ENCODE results near the gene SPDYE3.
"Not testable (repeated sequence)": the region's sequence is repeated elsewhere in the genome, so short reads cannot be mapped to it uniquely, and the experiment has no call there.

Gene SPDYE3

DNA sequence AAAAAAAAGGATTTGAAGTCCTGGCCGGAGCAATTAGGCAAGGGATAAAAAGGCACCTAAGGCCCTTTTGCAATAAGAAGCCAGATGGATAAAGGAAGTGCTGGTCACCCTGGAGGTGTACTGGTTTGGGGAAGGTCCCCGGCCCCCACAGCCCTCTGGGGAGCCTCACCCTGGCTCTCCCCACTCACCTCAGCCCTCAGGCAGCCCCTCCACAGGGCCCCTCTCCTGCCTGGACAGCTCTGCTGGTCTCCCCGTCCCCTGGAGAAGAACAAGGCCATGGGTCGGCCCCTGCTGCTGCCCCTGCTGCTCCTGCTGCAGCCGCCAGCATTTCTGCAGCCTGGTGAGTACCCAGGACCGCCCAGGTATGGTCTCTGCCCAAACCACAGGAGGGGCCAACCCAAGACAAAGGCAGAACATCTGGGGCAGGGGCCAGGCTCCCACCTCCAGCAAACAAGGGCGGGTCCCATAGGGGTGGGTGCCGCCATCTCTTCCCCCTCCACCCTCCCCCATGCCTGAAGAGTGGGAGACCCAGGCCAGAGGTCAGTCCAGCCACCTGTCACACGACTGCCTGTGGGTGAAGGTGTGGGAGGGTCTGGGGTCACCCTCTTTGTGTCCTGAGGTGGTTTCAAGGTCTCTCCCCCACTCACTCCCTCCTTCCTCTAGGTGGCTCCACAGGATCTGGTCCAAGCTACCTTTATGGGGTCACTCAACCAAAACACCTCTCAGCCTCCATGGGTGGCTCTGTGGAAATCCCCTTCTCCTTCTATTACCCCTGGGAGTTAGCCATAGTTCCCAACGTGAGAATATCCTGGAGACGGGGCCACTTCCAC, 50.7 kb downstream of the SPDYE3 start, which contains the start of gene PILRB:
Gene PILRB, plus strand, starts transcription at position 91 of the 830 bp plus-strand sequence. Its CDS starts 186 bp downstream, at position 277.
- TF ChIP-seq, protein P1, sequence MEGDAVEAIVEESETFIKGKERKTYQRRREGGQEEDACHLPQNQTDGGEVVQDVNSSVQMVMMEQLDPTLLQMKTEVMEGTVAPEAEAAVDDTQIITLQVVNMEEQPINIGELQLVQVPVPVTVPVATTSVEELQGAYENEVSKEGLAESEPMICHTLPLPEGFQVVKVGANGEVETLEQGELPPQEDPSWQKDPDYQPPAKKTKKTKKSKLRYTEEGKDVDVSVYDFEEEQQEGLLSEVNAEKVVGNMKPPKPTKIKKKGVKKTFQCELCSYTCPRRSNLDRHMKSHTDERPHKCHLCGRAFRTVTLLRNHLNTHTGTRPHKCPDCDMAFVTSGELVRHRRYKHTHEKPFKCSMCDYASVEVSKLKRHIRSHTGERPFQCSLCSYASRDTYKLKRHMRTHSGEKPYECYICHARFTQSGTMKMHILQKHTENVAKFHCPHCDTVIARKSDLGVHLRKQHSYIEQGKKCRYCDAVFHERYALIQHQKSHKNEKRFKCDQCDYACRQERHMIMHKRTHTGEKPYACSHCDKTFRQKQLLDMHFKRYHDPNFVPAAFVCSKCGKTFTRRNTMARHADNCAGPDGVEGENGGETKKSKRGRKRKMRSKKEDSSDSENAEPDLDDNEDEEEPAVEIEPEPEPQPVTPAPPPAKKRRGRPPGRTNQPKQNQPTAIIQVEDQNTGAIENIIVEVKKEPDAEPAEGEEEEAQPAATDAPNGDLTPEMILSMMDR (conservative IDR thresholded peaks at IDR 0.05; ENCODE audit: low read depth, low read length): peak; percentile 22
- no peak for DNase-seq (ENCODE audit: low read depth)
- no peak within 1 kb of the TSS for H3K4me3 ChIP-seq (ENCODE audit: low read depth, low read length)

DNA sequence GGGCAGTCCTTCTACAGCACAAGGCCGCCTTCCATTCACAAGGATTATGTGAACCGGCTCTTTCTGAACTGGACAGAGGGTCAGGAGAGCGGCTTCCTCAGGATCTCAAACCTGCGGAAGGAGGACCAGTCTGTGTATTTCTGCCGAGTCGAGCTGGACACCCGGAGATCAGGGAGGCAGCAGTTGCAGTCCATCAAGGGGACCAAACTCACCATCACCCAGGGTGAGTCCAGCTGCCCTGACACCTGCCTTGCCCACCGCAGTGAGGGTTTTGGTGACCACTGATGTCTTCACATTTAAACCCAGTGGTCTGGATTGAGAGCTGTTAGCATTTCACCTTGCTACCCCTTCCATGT, 51.3 kb downstream of the SPDYE3 start:
- no peak overlapping the region for H3K4me3 ChIP-seq (ENCODE audit: low read depth, low read length)
- TF ChIP-seq, protein P1 (conservative IDR thresholded peaks at IDR 0.05; ENCODE audit: low read depth, low read length): no peak
- DNase-seq (ENCODE audit: low read depth): no peak

DNA sequence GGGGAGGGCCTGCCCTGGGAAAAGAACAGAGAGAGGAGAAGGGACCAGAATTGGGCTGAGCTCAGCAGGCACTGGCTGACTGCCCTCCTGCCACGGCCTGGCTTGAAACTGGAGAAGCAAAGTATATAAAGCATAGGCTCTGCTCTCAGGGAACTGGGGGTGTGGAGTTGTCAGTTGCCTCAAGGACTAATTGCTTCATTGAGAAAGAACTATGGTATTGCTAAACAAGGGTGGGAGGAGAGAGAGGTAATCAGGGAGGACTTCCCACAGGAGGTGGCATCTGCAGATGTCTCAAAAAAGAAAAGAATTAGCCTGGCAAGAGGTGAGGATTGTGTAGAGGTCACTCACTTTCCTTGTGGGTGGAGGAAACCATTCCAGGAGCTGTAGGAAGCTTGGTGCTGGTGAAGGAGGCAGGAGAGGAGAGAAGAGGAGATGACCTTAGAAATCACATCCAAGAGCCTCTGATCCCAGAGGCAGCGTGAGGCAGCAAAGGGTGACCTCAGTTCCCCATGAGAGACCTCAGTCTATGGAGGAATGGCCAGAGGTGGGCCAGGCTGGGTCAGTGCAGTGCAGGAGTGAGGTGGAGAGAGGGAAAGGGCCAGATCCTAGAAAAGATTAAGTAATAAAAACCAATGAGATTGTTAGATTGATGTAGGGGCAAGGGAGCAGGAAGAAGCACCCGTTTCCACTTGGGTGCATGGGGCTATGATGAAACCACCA, 52.8 kb downstream of the SPDYE3 start:
- H3K4me3 ChIP-seq (ENCODE audit: low read depth, low read length): no peak overlapping the region
- no peak for DNase-seq (ENCODE audit: low read depth)
- TF ChIP-seq, protein P1 (conservative IDR thresholded peaks at IDR 0.05; ENCODE audit: low read depth, low read length): no peak

DNA sequence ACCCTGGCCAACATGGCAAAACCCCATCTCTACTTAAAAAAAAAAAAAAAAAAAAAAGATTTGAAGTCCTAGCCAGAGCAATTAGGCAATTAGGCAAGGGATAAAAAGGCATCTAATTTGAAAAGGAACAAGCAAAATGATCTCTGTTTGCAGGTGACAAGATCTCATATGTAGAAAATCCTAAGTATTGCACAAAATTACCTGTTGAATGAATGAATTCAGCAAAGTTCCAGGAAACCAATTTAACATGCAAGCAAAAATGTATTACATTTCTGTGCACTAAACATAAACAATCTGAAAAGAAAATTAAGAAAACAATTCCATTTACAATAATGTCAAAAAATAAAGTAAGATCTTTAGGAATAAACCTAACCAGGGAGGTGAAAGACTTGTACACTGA, 55.6 kb downstream of the SPDYE3 start:
- DNase-seq (ENCODE audit: low read depth): no peak
- TF ChIP-seq, protein P1 (conservative IDR thresholded peaks at IDR 0.05; ENCODE audit: low read depth, low read length): no peak
- no peak overlapping the region for H3K4me3 ChIP-seq (ENCODE audit: low read depth, low read length)

DNA sequence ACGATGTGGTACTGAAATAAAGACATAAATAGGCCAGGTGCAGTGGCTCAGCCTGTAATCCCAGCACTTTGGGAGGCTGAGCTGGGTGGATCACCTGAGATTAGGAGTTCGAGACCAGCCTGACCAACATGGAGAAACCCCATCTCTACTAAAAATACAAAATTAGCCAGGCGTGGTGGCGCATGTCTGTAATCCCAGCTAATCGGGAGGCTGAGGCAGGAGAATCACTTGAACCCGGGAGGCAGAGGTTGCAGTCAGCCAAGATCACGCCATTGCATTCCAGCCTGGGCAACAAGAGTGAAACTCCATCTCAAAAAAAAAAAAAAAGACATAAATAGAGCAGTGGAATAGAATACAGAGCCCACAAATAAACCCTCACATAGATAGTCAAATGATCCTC, 56.3 kb downstream of the SPDYE3 start:
- DNase-seq (ENCODE audit: low read depth); H3K4me3 ChIP-seq (ENCODE audit: low read depth, low read length): not testable (repeated sequence)

DNA sequence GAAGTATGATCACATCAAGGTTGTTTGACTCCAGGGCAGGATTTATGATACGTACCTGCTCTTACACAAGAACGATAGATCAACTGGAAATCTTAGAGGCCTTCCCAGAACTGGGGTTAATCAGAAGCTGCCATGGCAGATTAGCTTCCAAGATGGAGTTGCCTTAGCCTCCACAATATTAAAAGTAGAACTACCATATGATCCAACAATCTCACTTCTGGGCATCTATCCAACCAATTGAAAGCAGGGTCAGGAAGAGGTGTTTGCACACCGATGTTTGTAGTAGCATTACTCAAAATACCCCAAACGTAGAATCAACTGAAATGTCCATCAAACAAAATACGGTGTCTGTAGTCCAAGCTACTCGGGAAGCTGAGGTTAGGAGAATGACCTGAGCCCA, 57.0 kb downstream of the SPDYE3 start:
- DNase-seq (ENCODE audit: low read depth): no peak
- TF ChIP-seq, protein P1 (conservative IDR thresholded peaks at IDR 0.05; ENCODE audit: low read depth, low read length): no peak
- no peak overlapping the region for H3K4me3 ChIP-seq (ENCODE audit: low read depth, low read length)

DNA sequence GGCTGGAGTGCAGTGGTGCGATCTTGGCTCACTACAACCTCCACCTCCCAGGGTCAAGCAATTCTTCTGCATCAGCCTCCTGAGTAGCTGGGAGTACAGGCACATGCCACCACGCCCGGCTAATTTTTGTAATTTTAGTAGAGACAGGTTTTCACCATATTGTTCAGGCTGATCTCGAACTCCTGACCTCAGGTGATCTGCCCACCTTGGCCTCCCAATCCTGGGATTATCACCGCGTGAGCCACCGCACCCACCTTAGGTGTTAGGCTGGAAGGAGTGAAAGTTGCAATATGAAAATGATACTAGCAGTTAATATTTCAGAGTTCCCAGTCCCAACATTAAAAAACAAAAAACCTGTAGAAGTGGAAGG, 58.5 kb downstream of the SPDYE3 start:
- not testable (repeated sequence) for DNase-seq (ENCODE audit: low read depth); H3K4me3 ChIP-seq (ENCODE audit: low read depth, low read length)
